HL-60 (cell line): ENCODE data around the gene VASH2.
A peak's percentile ranks its signal among the peaks of the same experiment; 100 is the strongest.

Experiments
- DNase-seq, 2 experiments: peaks; one replicate each; pipeline ENCODE4 v3.0.0-alpha.2; 2010 to 2020; ENCODE audit warnings: low read depth in 1 of 2, low spot score in 1 of 2
- H3K27ac ChIP-seq: fragments of 250-450 bp; sonication (Bioruptor Pico); replicated peaks from 2 replicates; pipeline ENCODE4 v1.5.1; 2020; ENCODE audit warnings: mild to moderate bottlenecking, moderate library complexity
- H3K27me3 ChIP-seq: fragments of 250-450 bp; sonication (Bioruptor Pico); 2 replicates; pipeline ENCODE4 v1.5.1; 2021; ENCODE audit warnings: mild to moderate bottlenecking, moderate library complexity; ENCODE audit not compliant: insufficient read depth, poor library complexity, severe bottlenecking
- H3K4me3 ChIP-seq: replicated peaks from 2 replicates; pipeline ENCODE4 v1.5.1; 2011; ENCODE audit warnings: mild to moderate bottlenecking, control low read depth, low read length; ENCODE audit not compliant: insufficient read depth
- GABPA ChIP-seq: IDR thresholded peaks from 2 replicates; pipeline ENCODE4 v1.6.1; 2012; ENCODE audit warnings: low read depth
- POLR2AphosphoS5 ChIP-seq: IDR thresholded peaks from 2 replicates; pipeline ENCODE4 v1.6.1; 2012; ENCODE audit warnings: low read depth
- SPI1 ChIP-seq: IDR thresholded peaks from 2 replicates; pipeline ENCODE4 v1.6.1; 2012; ENCODE audit warnings: low read depth, mild to moderate bottlenecking, borderline replicate concordance
- TF ChIP-seq, protein P1 (sequence below): IDR thresholded peaks from 2 replicates; pipeline ENCODE4 v1.6.1; 2012; ENCODE audit warnings: low read depth; ENCODE audit not compliant: insufficient replicate concordance
- TF ChIP-seq, protein P2 (sequence below): IDR thresholded peaks from one replicate; pipeline ENCODE4 v1.5.1; 2011; ENCODE audit warnings: low read length, control low read depth, inconsistent platforms; ENCODE audit not compliant: insufficient read depth

VASH2 gene

DNA sequence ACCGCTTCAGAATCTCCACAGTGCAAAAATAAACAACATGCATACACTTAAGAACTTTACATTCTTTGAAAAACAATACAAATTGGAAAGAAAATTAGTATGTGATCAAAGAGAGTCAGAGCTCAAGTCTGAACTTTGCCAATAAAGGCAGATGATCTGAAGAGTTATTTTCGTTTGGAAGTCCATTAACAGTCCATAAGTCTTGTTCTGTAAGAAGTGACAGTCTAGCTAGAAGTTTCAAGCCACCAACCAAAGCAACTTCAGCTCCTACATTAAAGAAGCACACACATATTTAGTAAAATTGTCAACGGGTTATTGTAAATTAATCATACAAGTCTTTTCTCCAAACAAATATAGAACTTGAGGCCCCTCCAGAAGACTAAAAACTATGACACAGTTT, 44.6 kb downstream of the VASH2 start:
- Histone ChIP-seq H3K27me3 (no peaks in the 10 kb centered on the region), H3K27ac (no peak overlapping the region), H3K4me3 (no peak overlapping the region)
- DNase-seq = no peak
- TF ChIP-seq, protein P1, sequence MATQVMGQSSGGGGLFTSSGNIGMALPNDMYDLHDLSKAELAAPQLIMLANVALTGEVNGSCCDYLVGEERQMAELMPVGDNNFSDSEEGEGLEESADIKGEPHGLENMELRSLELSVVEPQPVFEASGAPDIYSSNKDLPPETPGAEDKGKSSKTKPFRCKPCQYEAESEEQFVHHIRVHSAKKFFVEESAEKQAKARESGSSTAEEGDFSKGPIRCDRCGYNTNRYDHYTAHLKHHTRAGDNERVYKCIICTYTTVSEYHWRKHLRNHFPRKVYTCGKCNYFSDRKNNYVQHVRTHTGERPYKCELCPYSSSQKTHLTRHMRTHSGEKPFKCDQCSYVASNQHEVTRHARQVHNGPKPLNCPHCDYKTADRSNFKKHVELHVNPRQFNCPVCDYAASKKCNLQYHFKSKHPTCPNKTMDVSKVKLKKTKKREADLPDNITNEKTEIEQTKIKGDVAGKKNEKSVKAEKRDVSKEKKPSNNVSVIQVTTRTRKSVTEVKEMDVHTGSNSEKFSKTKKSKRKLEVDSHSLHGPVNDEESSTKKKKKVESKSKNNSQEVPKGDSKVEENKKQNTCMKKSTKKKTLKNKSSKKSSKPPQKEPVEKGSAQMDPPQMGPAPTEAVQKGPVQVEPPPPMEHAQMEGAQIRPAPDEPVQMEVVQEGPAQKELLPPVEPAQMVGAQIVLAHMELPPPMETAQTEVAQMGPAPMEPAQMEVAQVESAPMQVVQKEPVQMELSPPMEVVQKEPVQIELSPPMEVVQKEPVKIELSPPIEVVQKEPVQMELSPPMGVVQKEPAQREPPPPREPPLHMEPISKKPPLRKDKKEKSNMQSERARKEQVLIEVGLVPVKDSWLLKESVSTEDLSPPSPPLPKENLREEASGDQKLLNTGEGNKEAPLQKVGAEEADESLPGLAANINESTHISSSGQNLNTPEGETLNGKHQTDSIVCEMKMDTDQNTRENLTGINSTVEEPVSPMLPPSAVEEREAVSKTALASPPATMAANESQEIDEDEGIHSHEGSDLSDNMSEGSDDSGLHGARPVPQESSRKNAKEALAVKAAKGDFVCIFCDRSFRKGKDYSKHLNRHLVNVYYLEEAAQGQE = no peak
- TF ChIP-seq SPI1 = no peak
- no peak for TF ChIP-seq POLR2AphosphoS5
- no peak for TF ChIP-seq GABPA
- TF ChIP-seq, protein P2, sequence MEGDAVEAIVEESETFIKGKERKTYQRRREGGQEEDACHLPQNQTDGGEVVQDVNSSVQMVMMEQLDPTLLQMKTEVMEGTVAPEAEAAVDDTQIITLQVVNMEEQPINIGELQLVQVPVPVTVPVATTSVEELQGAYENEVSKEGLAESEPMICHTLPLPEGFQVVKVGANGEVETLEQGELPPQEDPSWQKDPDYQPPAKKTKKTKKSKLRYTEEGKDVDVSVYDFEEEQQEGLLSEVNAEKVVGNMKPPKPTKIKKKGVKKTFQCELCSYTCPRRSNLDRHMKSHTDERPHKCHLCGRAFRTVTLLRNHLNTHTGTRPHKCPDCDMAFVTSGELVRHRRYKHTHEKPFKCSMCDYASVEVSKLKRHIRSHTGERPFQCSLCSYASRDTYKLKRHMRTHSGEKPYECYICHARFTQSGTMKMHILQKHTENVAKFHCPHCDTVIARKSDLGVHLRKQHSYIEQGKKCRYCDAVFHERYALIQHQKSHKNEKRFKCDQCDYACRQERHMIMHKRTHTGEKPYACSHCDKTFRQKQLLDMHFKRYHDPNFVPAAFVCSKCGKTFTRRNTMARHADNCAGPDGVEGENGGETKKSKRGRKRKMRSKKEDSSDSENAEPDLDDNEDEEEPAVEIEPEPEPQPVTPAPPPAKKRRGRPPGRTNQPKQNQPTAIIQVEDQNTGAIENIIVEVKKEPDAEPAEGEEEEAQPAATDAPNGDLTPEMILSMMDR = no peak

DNA sequence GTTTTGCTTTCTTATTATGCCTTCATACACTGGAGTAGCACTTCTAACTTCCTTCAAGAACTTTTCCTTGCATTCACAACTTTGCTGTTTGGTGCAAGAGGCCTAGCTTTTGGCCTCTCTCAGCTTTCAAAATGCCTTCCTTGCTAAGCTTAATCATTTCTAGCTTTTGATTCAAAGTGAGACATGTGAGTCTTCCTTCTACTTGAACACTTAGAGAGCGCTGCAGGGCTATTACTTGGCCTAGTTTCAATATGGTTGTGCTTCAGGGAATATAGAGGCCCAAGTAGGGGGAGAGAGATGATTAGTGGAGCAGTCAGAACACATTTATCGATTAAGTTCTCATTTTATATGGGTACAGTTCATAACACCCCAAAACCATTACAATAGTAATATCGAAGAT, 52.9 kb downstream of the VASH2 start:
- H3K4me3 ChIP-seq = no peak overlapping the region
- TF ChIP-seq, protein P1 = no peak
- no peak for TF ChIP-seq GABPA
- no peak for TF ChIP-seq SPI1
- TF ChIP-seq, protein P2 = no peak
- TF ChIP-seq POLR2AphosphoS5 = no peak
- no peaks in the 10 kb centered on the region for H3K27me3 ChIP-seq
- no peak for DNase-seq
- no peak overlapping the region for H3K27ac ChIP-seq

DNA sequence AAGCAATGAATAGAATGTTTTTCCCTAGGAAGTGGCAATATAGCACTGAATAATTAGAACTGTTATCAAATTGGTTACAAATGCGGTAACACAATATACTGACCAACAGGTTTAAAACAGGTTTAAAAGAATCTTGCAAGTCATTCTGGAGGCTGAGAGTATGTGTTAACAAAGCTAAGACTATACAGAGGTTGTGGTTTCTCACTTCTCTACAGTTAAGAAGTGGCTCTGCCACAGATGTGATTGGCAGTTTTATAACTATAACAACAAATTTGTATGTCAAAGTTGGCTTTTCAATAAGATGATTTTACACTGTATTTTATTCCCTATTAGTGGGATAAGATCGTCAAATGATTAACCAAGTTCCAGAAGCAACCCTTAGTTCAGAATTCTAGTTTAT, 58.2 kb downstream of the VASH2 start:
- DNase-seq = no peak
- peak overlapping the region; percentile 22 for H3K27ac ChIP-seq

More for the DNA sequence above, 58.2 kb downstream of the VASH2 start:
- H3K27me3 ChIP-seq = no peaks in the 10 kb centered on the region
- H3K4me3 ChIP-seq = no peak overlapping the region
- TF ChIP-seq, protein P2 = no peak
- TF ChIP-seq, protein P1 = no peak
- no peak for TF ChIP-seq POLR2AphosphoS5
- TF ChIP-seq GABPA = no peak
- TF ChIP-seq SPI1 = no peak
